Measurements from ENCODE around the gene SLC16A11.

- TF ChIP-seq CTCF (IDR thresholded peaks at IDR 0.05) (no peak), EZH2 (IDR thresholded peaks at IDR 0.05; ENCODE audit: borderline replicate concordance, insufficient read depth, low read depth, low read length, poor library complexity, severe bottlenecking) (no peak)
These were observed 12.5 kb upstream of the SLC16A11 start for GRCh38 chr17:7056386-7056785.

All from B cell (primary cell).